SJSA1 (cell line): Measurements from ENCODE around the gene HSD3B2. TPM values are rescaled to one million over a fixed set of nuclear protein-coding genes. Genes with fewer than 3 reads are reported as not detected.

Source experiments
- DNase-seq, 2 experiments: peaks; one replicate each; pipeline ENCODE4 v3.0.0-alpha.2; 2015 to 2020; ENCODE audit warnings: low spot score in 2 of 2, low read depth in 1 of 2
- H3K27ac ChIP-seq: fragments of 250-450 bp; sonication (Bioruptor Pico); 2 replicates; pipeline ENCODE4 v1.5.1; 2020; ENCODE audit warnings: mild to moderate bottlenecking, moderate library complexity
- H3K27me3 ChIP-seq: fragments of 250-450 bp; sonication (Bioruptor Pico); replicated peaks from 2 replicates; pipeline ENCODE4 v1.5.1; 2020; ENCODE audit warnings: mild to moderate bottlenecking, moderate library complexity
- H3K36me3 ChIP-seq: fragments of 250-450 bp; sonication (Bioruptor Pico); 2 replicates; pipeline ENCODE4 v1.5.1; 2020; ENCODE audit warnings: mild to moderate bottlenecking
- H3K4me1 ChIP-seq: fragments of 250-450 bp; sonication (Bioruptor Pico); replicated peaks from 2 replicates; pipeline ENCODE4 v1.6.1; 2021; ENCODE audit warnings: mild to moderate bottlenecking
- H3K4me3 ChIP-seq: fragments of 250-450 bp; sonication (Bioruptor Pico); 2 replicates; pipeline ENCODE4 v1.5.1; 2020; ENCODE audit warnings: mild to moderate bottlenecking
- H3K9me3 ChIP-seq: fragments of 250-450 bp; sonication (Bioruptor Pico); replicated peaks from 2 replicates; pipeline ENCODE4 v1.5.1; 2020; ENCODE audit warnings: mild to moderate bottlenecking
- total RNA-seq: library from RNA; depleted of rRNA; stranded (reverse); fragments of >200 nt; shearing (Covaris generic); gene quantifications from 2 replicates; pipeline ENCODE4 v1.2.3, GENCODE V29; 2014

Gene HSD3B2
- total RNA-seq, 1 experiment from 2014 or later = not detected

DNA sequence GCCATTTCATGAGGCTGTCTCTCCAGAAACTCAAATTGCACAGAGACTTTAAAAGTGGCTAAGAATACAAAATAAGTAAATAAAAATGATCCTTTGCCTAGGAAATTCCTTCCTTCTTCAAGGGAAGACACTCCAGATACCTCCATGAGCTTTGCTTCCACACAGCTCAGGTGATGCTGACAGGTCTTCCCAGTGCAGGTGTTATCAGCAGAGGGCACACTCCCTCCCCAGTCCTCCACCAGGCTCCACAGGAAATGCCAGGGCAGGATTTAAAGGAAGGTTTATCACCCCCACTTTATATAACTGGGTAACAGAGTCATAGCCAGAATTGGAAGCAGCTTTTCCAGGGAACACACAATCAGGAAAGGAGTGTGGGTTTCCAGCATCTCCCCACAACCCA is 5.7 kb downstream of the HSD3B2 start:
- DNase-seq = no peak
- Histone ChIP-seq H3K4me3 (no peak overlapping the region), H3K27me3 (no peaks in the 10 kb centered on the region), H3K27ac (no peak overlapping the region), H3K4me1 (no peaks in the 10 kb centered on the region), H3K9me3 (no peaks in the 10 kb centered on the region), H3K36me3 (no peaks in the 10 kb centered on the region)

DNA sequence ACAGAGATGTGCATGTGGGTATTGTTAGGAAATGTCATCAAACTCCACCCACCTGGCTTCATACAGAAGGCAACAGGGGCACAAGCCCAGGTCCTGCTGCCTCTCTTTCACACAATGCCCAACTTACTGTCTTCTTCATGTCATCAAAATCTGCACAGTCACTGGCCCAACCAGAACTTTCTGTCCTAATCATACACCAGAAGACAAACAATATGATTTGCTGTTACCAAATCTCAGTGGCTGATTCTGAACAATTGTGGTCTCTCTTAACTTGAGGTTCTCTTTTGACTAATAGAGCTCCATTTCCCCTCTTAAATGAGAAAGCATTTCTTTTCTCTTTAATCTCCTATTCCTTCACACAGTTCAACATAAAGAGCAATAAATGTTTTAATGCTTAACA is 7.7 kb downstream of the HSD3B2 start:
- H3K4me3 ChIP-seq = no peak overlapping the region
- no peak overlapping the region for H3K27ac ChIP-seq
- no peaks in the 10 kb centered on the region for H3K4me1 ChIP-seq
- H3K9me3 ChIP-seq = no peaks in the 10 kb centered on the region
- H3K36me3 ChIP-seq = no peaks in the 10 kb centered on the region
- DNase-seq = no peak
- 0 out of 2 replicates have a peak, but pooled peaks cover 3% of the 10 kb centered on the region for H3K27me3 ChIP-seq

DNA sequence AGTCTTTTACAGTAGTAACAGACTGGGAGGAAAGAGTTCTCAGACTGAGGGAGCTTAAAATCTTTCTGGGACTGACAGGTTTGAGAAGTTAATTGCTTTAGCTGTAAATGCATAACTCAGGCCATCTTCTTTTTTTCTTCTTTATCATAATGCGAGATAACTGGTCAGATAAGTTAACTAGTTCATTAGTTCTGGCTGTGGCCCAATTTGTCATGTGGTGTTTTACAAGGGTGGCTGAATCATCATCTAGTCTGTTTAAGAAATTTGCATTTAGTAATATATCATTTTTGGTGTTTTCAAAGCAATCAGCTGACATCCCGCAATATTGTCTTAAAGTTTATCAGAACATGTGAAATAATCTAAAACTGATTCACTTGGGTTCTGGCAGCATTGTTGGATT is 14.0 kb downstream of the HSD3B2 start:
- H3K36me3 ChIP-seq = no peaks in the 10 kb centered on the region
- H3K4me3 ChIP-seq = no peak overlapping the region
- DNase-seq = no peak
- no peaks in the 10 kb centered on the region for H3K4me1 ChIP-seq
- no peaks in the 10 kb centered on the region for H3K9me3 ChIP-seq
- H3K27me3 ChIP-seq = peaks cover 20% of the 10 kb centered on the region; the same call in 1 of the 2 replicates
- H3K27ac ChIP-seq = no peak overlapping the region

DNA sequence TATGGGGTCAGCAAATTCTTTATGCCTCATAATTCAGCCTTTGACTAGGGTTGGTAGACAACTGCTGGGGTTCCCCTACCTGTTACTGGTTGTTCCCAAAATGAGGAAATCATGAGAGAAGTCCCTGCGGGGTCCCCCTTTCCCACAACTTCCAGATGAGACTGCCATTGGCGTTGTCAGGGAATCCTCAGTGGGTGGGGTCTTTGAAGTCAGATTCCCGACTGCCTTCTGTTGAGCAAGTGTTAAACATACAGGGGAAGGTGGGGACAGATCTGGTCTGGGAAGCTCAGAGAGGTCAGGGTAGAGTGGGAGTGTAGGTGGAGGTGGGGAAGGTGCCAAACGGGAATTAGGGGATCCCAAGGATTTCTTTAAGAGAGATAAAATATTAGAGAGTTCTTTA is 14.7 kb downstream of the HSD3B2 start:
- no peaks in the 10 kb centered on the region for H3K9me3 ChIP-seq
- H3K4me3 ChIP-seq = no peak overlapping the region
- no peak for DNase-seq
- no peaks in the 10 kb centered on the region for H3K4me1 ChIP-seq
- no peak overlapping the region for H3K27ac ChIP-seq
- peaks cover 20% of the 10 kb centered on the region; the same call in 1 of the 2 replicates for H3K27me3 ChIP-seq
- H3K36me3 ChIP-seq = no peaks in the 10 kb centered on the region

DNA sequence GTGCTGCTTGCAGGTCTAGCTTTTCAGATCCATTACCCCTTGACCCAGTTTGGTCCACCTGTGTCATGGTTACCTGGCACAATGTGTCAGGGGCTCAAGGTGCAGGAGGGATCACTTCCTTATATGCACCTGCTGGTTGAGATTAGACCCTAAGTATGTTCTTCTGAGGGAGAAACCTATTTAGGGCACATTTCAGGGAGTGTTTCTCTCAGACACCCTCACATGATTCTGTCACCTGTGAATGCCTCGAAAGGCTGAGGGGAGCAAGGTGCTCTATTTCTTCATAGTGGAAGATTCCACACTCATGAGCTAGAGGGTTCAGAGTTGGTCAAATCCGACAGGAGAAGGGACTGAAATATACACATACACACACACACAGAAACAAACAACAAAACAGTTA is 15.5 kb downstream of the HSD3B2 start:
- Histone ChIP-seq H3K4me1 (no peaks in the 10 kb centered on the region), H3K9me3 (no peaks in the 10 kb centered on the region), H3K36me3 (no peaks in the 10 kb centered on the region), H3K27me3 (peaks cover 20% of the 10 kb centered on the region; the same call in 1 of the 2 replicates), H3K4me3 (no peak overlapping the region), H3K27ac (no peak overlapping the region)
- DNase-seq = no peak

DNA sequence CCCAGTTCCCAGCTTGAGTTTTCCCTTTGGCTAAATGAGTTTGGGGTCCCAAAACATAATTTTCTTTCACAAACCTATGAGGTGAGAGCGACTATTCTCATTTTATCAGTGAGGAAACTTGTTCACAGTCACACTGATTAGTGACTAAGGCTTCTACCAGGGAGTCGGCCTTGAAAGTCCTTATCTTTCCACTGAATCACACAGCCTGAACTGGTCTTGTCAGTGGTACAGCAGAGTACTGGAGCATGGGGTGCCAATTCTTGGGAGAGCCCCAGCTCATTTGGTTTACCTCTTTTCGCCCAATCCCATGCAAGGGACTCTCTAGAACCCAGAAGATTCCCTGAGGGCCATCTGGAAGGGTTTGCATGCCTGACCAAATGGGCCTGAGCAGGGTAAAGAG is 16.9 kb downstream of the HSD3B2 start:
- Histone ChIP-seq H3K9me3 (no peaks in the 10 kb centered on the region), H3K4me3 (no peak overlapping the region), H3K36me3 (no peaks in the 10 kb centered on the region), H3K4me1 (no peaks in the 10 kb centered on the region), H3K27me3 (peaks cover 19% of the 10 kb centered on the region; the same call in 1 of the 2 replicates), H3K27ac (no peak overlapping the region)
- DNase-seq = no peak

DNA sequence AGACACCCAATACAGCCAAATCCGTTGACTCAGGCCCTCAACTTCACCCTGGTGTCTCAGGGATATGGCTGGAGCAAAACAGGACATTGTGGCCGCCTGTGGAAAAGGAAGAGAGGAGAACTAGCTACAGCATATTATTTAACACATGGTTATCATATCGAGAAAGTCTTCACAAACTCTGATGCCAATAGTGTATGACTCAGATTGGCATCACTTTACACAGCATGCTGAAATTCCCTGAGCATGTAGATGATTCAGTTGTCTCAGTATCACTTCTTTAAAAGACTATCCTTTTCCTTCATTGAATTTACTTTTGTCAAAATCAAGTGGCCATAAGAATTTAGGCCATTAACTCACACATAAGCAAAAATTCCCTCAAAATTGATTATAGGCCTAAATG is 20.1 kb downstream of the HSD3B2 start:
- no peaks in the 10 kb centered on the region for H3K4me1 ChIP-seq
- H3K4me3 ChIP-seq = no peak overlapping the region
- H3K27me3 ChIP-seq = peaks cover 9% of the 10 kb centered on the region; the same call in 1 of the 2 replicates
- no peaks in the 10 kb centered on the region for H3K9me3 ChIP-seq
- H3K27ac ChIP-seq = no peak overlapping the region
- H3K36me3 ChIP-seq = no peaks in the 10 kb centered on the region
- DNase-seq = no peak

DNA sequence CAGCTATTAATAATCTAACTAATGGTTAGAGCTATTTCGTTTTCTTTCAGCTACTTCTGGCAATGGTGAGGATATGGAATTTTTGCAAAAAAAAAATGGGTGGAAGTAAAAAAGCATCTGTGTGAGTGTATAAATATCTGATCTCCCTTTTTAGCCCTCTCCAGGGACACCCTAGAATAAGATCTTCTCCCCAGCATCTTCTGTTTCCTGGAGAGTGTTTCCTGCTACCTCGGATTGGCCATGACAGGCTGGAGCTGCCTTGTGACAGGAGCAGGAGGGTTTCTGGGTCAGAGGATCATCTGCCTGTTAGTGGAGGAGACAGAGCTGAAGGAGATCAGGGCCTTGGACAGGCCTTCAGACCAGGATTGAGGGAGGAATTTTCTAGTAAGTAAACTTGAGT is 23.8 kb downstream of the HSD3B2 start:
- Histone ChIP-seq H3K27me3 (no peaks in the 10 kb centered on the region), H3K27ac (no peak overlapping the region), H3K9me3 (no peaks in the 10 kb centered on the region), H3K4me3 (no peak overlapping the region), H3K4me1 (no peaks in the 10 kb centered on the region), H3K36me3 (no peaks in the 10 kb centered on the region)
- no peak for DNase-seq

DNA sequence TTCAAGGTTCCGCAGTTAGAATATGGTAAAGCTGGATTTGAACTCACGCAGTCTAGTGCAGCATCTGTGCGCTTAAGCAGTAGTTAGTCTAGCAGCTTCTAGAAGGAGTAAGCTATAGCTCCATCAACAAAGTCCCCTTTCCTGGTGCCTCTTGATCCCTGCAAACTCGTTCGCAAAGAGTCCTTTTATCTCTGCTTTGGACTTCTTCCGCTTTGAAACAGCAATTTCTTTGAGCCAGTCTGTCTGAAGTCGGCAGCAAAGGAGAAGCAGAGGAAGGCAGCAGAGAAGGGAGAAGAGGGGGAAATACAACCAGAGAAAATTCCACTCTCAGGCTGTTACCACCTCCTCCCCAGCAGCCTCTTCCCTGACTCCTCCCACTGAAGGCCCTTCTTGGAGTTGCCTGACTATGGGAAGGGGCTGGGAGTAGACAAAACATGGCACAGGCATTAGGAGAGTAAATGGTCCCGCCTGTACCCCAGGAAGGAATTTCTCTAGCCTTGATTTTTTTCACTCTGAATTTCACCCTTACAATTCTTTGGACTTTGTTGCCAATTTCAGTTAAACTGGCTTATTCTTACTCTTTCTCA is 25.9 kb downstream of the HSD3B2 start:
- no peak overlapping the region for H3K4me3 ChIP-seq
- H3K4me1 ChIP-seq = no peaks in the 10 kb centered on the region
- H3K36me3 ChIP-seq = no peaks in the 10 kb centered on the region
- H3K27ac ChIP-seq = no peak overlapping the region
- no peak for DNase-seq
- no peaks in the 10 kb centered on the region for H3K9me3 ChIP-seq
- no peaks in the 10 kb centered on the region for H3K27me3 ChIP-seq

DNA sequence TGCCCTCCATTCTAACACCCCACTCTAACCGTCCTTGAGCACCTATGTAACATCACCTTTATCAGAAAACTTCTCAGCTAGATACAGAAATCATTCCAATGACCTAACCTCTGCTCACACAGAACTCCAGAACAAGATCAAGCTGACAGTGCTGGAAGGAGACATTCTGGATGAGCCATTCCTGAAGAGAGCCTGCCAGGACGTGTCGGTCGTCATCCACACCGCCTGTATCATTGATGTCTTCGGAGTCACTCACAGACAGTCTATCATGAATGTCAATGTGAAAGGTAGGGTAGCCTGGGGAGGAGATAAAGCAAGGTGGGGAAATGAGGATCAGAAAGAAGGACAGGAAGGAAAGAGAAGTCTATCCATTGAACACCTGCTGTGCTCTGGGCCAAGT is 27.8 kb downstream of the HSD3B2 start:
- Histone ChIP-seq H3K27me3 (no peaks in the 10 kb centered on the region), H3K27ac (no peak overlapping the region), H3K4me1 (no peaks in the 10 kb centered on the region), H3K9me3 (no peaks in the 10 kb centered on the region), H3K4me3 (no peak overlapping the region), H3K36me3 (no peaks in the 10 kb centered on the region)
- DNase-seq = no peak

DNA sequence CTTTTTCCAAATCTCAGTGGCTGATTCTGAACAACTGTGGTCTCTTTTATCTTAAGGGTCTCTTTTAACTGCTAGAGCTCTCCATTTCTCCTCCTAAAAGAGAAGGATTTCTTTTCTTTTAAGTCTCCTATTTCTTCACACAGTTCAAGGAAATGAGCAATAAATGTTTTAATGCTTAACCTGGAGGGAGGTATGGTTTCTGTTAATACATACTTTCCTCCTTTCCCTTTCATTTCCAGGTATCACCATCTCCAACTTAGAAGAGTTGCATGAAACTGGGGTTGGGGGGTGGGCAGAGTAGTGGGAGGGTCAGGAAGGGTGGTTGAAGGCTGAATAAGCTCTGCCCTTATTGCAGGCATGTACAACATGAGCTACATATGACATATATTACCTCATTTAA is 31.4 kb downstream of the HSD3B2 start:
- no peaks in the 10 kb centered on the region for H3K27me3 ChIP-seq
- H3K4me1 ChIP-seq = no peaks in the 10 kb centered on the region
- no peak for DNase-seq
- no peaks in the 10 kb centered on the region for H3K9me3 ChIP-seq
- no peak overlapping the region for H3K27ac ChIP-seq
- H3K4me3 ChIP-seq = no peak overlapping the region
- no peaks in the 10 kb centered on the region for H3K36me3 ChIP-seq

DNA sequence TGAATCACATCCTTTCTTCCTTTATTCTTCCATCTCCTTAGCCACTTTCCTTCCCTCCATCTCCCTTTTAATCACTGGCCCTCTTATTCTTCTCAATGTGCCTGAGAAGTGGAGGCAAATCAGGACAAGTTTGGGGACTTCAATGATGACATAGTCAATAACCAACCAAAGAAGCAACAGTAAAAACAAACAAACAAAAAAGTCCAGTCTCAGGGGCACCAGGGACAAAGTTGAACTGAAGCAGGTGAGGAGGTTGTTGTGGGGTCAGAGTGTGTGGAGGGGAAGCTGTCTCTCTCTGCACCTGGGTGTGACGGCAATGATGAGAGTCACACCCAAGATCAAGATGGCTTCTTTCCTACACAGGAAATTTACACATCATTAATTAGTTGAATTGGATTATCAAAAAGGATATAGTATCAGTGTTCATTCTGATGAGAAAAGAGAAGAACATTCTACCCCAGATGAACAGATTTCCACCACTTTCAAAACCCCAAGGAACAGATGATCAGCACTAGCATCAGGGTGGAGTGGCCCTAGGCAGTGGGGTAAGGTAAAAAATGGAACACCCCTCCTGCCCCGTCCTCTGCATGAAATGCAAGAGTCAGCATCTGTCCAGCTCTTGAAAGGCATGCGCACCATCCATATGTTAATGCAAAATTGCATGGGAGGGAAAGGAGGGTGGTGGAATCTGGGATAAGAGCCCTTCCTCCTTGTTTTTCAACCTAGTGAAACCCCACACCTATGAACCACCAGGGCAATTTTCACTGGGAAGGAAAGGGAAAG is 32.6 kb downstream of the HSD3B2 start:
- Histone ChIP-seq H3K4me1 (no peaks in the 10 kb centered on the region), H3K36me3 (no peaks in the 10 kb centered on the region), H3K27me3 (no peaks in the 10 kb centered on the region), H3K9me3 (no peaks in the 10 kb centered on the region), H3K27ac (no peak overlapping the region), H3K4me3 (no peak overlapping the region)
- DNase-seq = no peak

DNA sequence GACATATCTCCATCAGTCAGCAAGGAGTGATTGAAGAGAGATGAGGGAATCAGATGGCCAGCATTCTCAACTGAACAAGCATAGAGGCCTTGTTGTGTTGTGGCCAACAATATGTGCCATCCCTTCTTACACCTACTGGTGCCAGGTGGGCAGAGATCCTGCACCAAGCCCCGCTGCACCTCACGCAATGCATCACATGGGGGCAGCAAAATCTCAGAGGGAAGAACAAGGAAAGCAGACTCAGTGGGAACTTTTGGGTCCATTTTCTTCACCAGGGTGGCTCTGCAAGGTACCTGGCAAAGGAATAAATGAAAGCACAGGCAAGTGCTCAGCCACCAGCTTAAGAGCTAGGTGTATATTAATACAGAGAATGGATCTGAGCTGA is 33.2 kb downstream of the HSD3B2 start:
- Histone ChIP-seq H3K27me3 (no peaks in the 10 kb centered on the region), H3K4me3 (no peak overlapping the region)
- no peak for DNase-seq

DNA sequence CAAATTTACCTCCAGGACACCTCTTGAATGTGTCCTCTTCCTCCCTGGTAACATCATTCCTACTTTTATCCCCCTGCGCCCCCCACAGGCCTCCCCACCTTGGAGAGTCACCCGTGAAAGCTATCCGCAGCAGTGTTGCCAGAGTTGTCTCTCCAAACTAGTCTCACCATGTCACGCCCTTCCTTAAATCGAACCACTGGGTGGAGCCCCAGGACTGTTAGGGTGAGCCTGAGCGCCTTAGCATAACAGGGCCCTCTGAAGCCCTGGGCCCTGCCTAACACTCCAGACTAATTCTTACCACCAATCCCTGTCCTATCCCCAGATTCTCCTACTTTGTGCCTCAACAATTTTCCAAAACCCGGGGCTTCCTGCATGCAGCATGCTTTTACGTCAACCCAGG is 35.0 kb downstream of the HSD3B2 start:
- Histone ChIP-seq H3K36me3 (no peaks in the 10 kb centered on the region), H3K4me3 (no peak overlapping the region), H3K4me1 (no peaks in the 10 kb centered on the region), H3K27me3 (no peaks in the 10 kb centered on the region), H3K9me3 (no peaks in the 10 kb centered on the region), H3K27ac (no peak overlapping the region)
- no peak for DNase-seq

More for the DNA sequence above, 33.2 kb downstream of the HSD3B2 start:
- H3K36me3 ChIP-seq = no peaks in the 10 kb centered on the region
- no peaks in the 10 kb centered on the region for H3K9me3 ChIP-seq
- no peaks in the 10 kb centered on the region for H3K4me1 ChIP-seq
- H3K27ac ChIP-seq = no peak overlapping the region
